H9 (cell line): ENCODE results near the gene ZNF629. TPM values are rescaled to one million over a fixed set of nuclear protein-coding genes. Genes with fewer than 3 reads are reported as not detected.

Experiments
- DNase-seq: peaks from one replicate; pipeline ENCODE4 v3.0.0-alpha.2; 2017
- H2AFZ ChIP-seq: one replicate; pipeline ENCODE4 v1.6.1; 2013; ENCODE audit warnings: mild to moderate bottlenecking, low read length, control low read depth, moderate library complexity
- H2AK5ac ChIP-seq: 2 replicates; pipeline ENCODE4 v1.6.1; 2013; ENCODE audit warnings: low read length, control low read depth, mixed read lengths; ENCODE audit not compliant: insufficient read length
- H2BK120ac ChIP-seq: one replicate; pipeline ENCODE4 v1.6.1; 2013; ENCODE audit warnings: low read depth, mild to moderate bottlenecking, low read length, control low read depth, inconsistent platforms; ENCODE audit not compliant: poor library complexity, severe bottlenecking
- H2BK12ac ChIP-seq: 2 replicates; pipeline ENCODE4 v1.6.1; 2013; ENCODE audit warnings: low read length, control low read depth, mixed read lengths, low read depth; ENCODE audit not compliant: insufficient read length
- H2BK15ac ChIP-seq: 2 replicates; pipeline ENCODE4 v1.6.1; 2013; ENCODE audit warnings: low read depth, low read length, control low read depth
- H2BK20ac ChIP-seq: one replicate; pipeline ENCODE4 v1.6.1; 2013; ENCODE audit warnings: low read depth, mild to moderate bottlenecking, low read length, control low read depth, inconsistent platforms; ENCODE audit not compliant: poor library complexity, severe bottlenecking
- H2BK5ac ChIP-seq: 2 replicates; pipeline ENCODE4 v1.6.1; 2013; ENCODE audit warnings: low read length, control low read depth, mixed read lengths; ENCODE audit not compliant: insufficient read length
- H3K14ac ChIP-seq: 2 replicates; pipeline ENCODE4 v1.6.1; 2013; ENCODE audit warnings: low read length, control low read depth; ENCODE audit not compliant: insufficient read depth
- H3K18ac ChIP-seq: 2 replicates; pipeline ENCODE4 v1.6.1; 2013; ENCODE audit warnings: low read depth, mild to moderate bottlenecking, mixed read lengths, low read length, control low read depth; ENCODE audit not compliant: insufficient read length
- H3K23ac ChIP-seq: 2 replicates; pipeline ENCODE4 v1.6.1; 2013; ENCODE audit warnings: low read length, control low read depth, mixed read lengths, low read depth; ENCODE audit not compliant: insufficient read length
- H3K23me2 ChIP-seq: 2 replicates; pipeline ENCODE4 v1.6.1; 2013; ENCODE audit warnings: low read depth, mild to moderate bottlenecking, mixed read lengths, low read length, control low read depth; ENCODE audit not compliant: insufficient read length, poor library complexity, severe bottlenecking
- H3K27ac ChIP-seq: 2 replicates; pipeline ENCODE4 v1.5.1; 2013; ENCODE audit warnings: low read length, control low read depth, mixed read lengths, low read depth; ENCODE audit not compliant: insufficient read length
- H3K27me3 ChIP-seq: 2 replicates; pipeline ENCODE4 v1.6.1; 2013; ENCODE audit warnings: low read length, control low read depth, inconsistent platforms; ENCODE audit not compliant: insufficient read depth
- H3K4ac ChIP-seq: 2 replicates; pipeline ENCODE4 v1.6.1; 2013; ENCODE audit warnings: low read depth, mild to moderate bottlenecking, control low read depth, inconsistent platforms, low read length, moderate library complexity
- H3K4me1 ChIP-seq: 2 replicates; pipeline ENCODE4 v1.6.1; 2013; ENCODE audit warnings: low read length, control low read depth, inconsistent platforms; ENCODE audit not compliant: insufficient read depth
- H3K4me2 ChIP-seq: 2 replicates; pipeline ENCODE4 v1.6.1; 2013; ENCODE audit warnings: low read length, control low read depth, mixed read lengths; ENCODE audit not compliant: insufficient read length, insufficient read depth
- H3K56ac ChIP-seq: 2 replicates; pipeline ENCODE4 v1.6.1; 2013; ENCODE audit warnings: low read depth, mild to moderate bottlenecking, mixed read lengths, low read length, control low read depth; ENCODE audit not compliant: insufficient read length
- H3K79me1 ChIP-seq: 2 replicates; pipeline ENCODE4 v1.6.1; 2013; ENCODE audit warnings: low read depth, mild to moderate bottlenecking, moderate library complexity, low read length, control low read depth, inconsistent platforms; ENCODE audit not compliant: insufficient read depth, poor library complexity, severe bottlenecking
- H3K79me2 ChIP-seq: 2 replicates; pipeline ENCODE4 v1.6.1; 2013; ENCODE audit warnings: low read length, control low read depth, inconsistent platforms; ENCODE audit not compliant: insufficient read depth
- H3K9ac ChIP-seq: 2 replicates; pipeline ENCODE4 v1.6.1; 2013; ENCODE audit warnings: low read length, control low read depth, mixed read lengths; ENCODE audit not compliant: insufficient read length; ENCODE audit errors: extremely low read depth
- H3K9me3 ChIP-seq: one replicate; pipeline ENCODE4 v1.6.1; 2013; ENCODE audit warnings: low read depth, low read length, inconsistent platforms; ENCODE audit not compliant: control insufficient read depth
- H3T11ph ChIP-seq: one replicate; pipeline ENCODE4 v1.6.1; 2013; ENCODE audit warnings: mild to moderate bottlenecking, low read length, control low read depth, inconsistent platforms
- H4K20me1 ChIP-seq: one replicate; pipeline ENCODE4 v1.6.1; 2013; ENCODE audit not compliant: control insufficient read depth, insufficient read length, insufficient read depth
- H4K5ac ChIP-seq: 2 replicates; pipeline ENCODE4 v1.6.1; 2013; ENCODE audit warnings: low read depth, mild to moderate bottlenecking, mixed read lengths, low read length, control low read depth; ENCODE audit not compliant: insufficient read length
- H4K8ac ChIP-seq: replicated peaks from 2 replicates; pipeline ENCODE4 v1.6.1; 2013; ENCODE audit warnings: low read length, control low read depth, mixed read lengths, low read depth; ENCODE audit not compliant: insufficient read length
- H4K91ac ChIP-seq: 2 replicates; pipeline ENCODE4 v1.6.1; 2013; ENCODE audit warnings: low read depth, mild to moderate bottlenecking, moderate library complexity, mixed read lengths, low read length, control low read depth; ENCODE audit not compliant: insufficient read length
- H3K27ac Mint-ChIP-seq, 3 experiments: 2 replicates in 2 of 3; 3 replicates in 1 of 3; pipeline ENCODE4 v1.8.0; 2020 to 2021; ENCODE audit warnings: mixed read lengths in 3 of 3, mild to moderate bottlenecking in 1 of 3, moderate library complexity in 1 of 3
- H3K27me3 Mint-ChIP-seq: 2 replicates; pipeline ENCODE4 v1.8.0; 2021; ENCODE audit warnings: low read depth, mild to moderate bottlenecking, moderate library complexity, mixed read lengths
- H3K36me3 Mint-ChIP-seq, 3 experiments: 2 replicates in 2 of 3; 3 replicates in 1 of 3; pipeline ENCODE4 v1.8.0; 2020 to 2021; ENCODE audit warnings: low read depth in 3 of 3, mixed read lengths in 3 of 3; ENCODE audit not compliant: insufficient read depth in 1 of 3
- H3K4me1 Mint-ChIP-seq, 2 experiments: 2 replicates each; pipeline ENCODE4 v1.8.0; 2020; ENCODE audit warnings: mixed read lengths in 2 of 2
- H3K4me3 Mint-ChIP-seq, 2 experiments: 2 replicates in 1 of 2; 3 replicates in 1 of 2; pipeline ENCODE4 v1.8.0; 2020 to 2021; ENCODE audit warnings: mild to moderate bottlenecking in 2 of 2, mixed read lengths in 2 of 2, moderate library complexity in 1 of 2
- H3K9me3 Mint-ChIP-seq, 2 experiments: 2 replicates in 1 of 2; 3 replicates in 1 of 2; pipeline ENCODE4 v1.8.0; 2020; ENCODE audit warnings: mild to moderate bottlenecking in 2 of 2, mixed read lengths in 2 of 2, moderate library complexity in 1 of 2
- WGBS: extraction: QIAGEN DNeasy Blood & Tissue Kit; methylation state at CpG from one replicate; pipeline ENCODE4 v1.1.7; 2013; ENCODE audit warnings: missing lambda C conversion rate, low lambda C conversion rate, mixed read lengths; ENCODE audit not compliant: insufficient read length; ENCODE audit errors: extremely low coverage; 5-methylcytosine and 5-hydroxymethylcytosine counted together
- total RNA-seq: library from RNA; stranded (reverse); gene quantifications from 2 replicates; pipeline ENCODE4 v1.2.1, GENCODE V29; 2021
- TF ChIP-seq, protein P1 (sequence below): fragments of 200-600 bp; sonication (generic); conservative IDR thresholded peaks from 3 replicates; pipeline ENCODE4 v1.8.0; 2021; ENCODE audit warnings: antibody characterized with exemption, mild to moderate bottlenecking

The ZNF629 gene
- total RNA-seq, 1 experiment from 2014 or later = 20.0 TPM

DNA sequence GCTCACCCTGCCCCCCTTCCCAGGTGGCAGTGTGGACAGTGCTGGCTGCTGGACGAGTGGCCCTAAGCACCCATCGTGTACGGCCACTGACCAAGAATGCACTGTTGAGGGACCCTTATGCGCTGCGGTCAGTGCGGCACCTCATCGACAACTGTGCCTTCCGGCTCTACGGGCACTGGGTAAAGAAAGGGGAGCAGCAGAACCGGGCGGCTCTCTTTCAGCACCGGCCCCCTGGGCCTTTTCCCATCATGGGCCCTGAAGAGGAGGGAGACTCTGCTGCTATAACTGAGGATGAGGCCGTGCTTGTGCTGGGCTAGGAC is 30.3 kb downstream of the ZNF629 start:
- H4K91ac ChIP-seq = no peak overlapping the region
- no peak overlapping the region for H3K23ac ChIP-seq
- Mint-ChIP-seq H3K4me3 (no peak overlapping the region), H3K4me1 (peaks cover 7 to 9% of the 10 kb centered on the region in 2 experiments), H3K27me3 (no peaks in the 10 kb centered on the region), H3K27ac (no peak overlapping the region), H3K36me3 (peaks cover 2 to 54% (median 32%) of the 10 kb centered on the region in 3 experiments; a peak in 6 of 7 replicates), H3K9me3 (no peaks in the 10 kb centered on the region)
- H3K9ac ChIP-seq = no peak overlapping the region
- H4K8ac ChIP-seq = no peak overlapping the region
- H2BK15ac ChIP-seq = no peak overlapping the region
- H3K23me2 ChIP-seq = peaks cover 11% of the 10 kb centered on the region
- H3K79me2 ChIP-seq = no peaks in the 10 kb centered on the region
- no peak overlapping the region for H2BK5ac ChIP-seq
- H3K4ac ChIP-seq = no peak overlapping the region
- no peak overlapping the region for H4K5ac ChIP-seq
- H2BK120ac ChIP-seq = no peak overlapping the region
- no peaks in the 10 kb centered on the region for H4K20me1 ChIP-seq
- no peaks in the 10 kb centered on the region for H3K4me1 ChIP-seq
- TF ChIP-seq, protein P1, sequence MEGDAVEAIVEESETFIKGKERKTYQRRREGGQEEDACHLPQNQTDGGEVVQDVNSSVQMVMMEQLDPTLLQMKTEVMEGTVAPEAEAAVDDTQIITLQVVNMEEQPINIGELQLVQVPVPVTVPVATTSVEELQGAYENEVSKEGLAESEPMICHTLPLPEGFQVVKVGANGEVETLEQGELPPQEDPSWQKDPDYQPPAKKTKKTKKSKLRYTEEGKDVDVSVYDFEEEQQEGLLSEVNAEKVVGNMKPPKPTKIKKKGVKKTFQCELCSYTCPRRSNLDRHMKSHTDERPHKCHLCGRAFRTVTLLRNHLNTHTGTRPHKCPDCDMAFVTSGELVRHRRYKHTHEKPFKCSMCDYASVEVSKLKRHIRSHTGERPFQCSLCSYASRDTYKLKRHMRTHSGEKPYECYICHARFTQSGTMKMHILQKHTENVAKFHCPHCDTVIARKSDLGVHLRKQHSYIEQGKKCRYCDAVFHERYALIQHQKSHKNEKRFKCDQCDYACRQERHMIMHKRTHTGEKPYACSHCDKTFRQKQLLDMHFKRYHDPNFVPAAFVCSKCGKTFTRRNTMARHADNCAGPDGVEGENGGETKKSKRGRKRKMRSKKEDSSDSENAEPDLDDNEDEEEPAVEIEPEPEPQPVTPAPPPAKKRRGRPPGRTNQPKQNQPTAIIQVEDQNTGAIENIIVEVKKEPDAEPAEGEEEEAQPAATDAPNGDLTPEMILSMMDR = no peak
- H3K79me1 ChIP-seq = no peaks in the 10 kb centered on the region
- H3K18ac ChIP-seq = no peak overlapping the region
- no peak overlapping the region for H3K27ac ChIP-seq
- no peak overlapping the region for H2BK12ac ChIP-seq
- H3K14ac ChIP-seq = no peak overlapping the region
- no peak overlapping the region for H2BK20ac ChIP-seq
- whole genome bisulfite sequencing = no CpG with 5 or more reads among the region's 13 CpGs
- no peak overlapping the region for H3T11ph ChIP-seq
- H3K4me2 ChIP-seq = no peak overlapping the region
- no peak overlapping the region for H2AFZ ChIP-seq
- DNase-seq = no peak
- H2AK5ac ChIP-seq = no peak overlapping the region
- no peaks in the 10 kb centered on the region for H3K27me3 ChIP-seq
- H3K9me3 ChIP-seq = no peaks in the 10 kb centered on the region
- no peak overlapping the region for H3K56ac ChIP-seq
